Suprapubic skin (tissue), 4 donors: Measurements from ENCODE around the gene SKI.

Experiments used
- EP300 ChIP-seq: sonication (generic); formaldehyde crosslinking; IDR thresholded peaks from one replicate; pipeline ENCODE4 v1.6.1; 2017; ENCODE audit warnings: antibody characterized with exemption
- POLR2A ChIP-seq, 2 donors: fragments of 450-650 bp; IDR thresholded peaks; one replicate each; pipeline ENCODE4 v1.6.1; 2017; ENCODE audit warnings: antibody characterized with exemption in 2 of 2, mild to moderate bottlenecking in 2 of 2, moderate library complexity in 2 of 2
- POLR2AphosphoS5 ChIP-seq, 3 donors: sonication (generic); formaldehyde crosslinking; IDR thresholded peaks; one replicate each; pipeline ENCODE4 v1.6.1; 2017; ENCODE audit warnings: antibody characterized with exemption in 3 of 3
- TF ChIP-seq, protein P1 (sequence below), 2 donors: fragments of 200-600 bp in 1 of 2; fragments of 450-650 bp in 1 of 2; sonication (generic) in 1 of 2; IDR thresholded peaks; one replicate each; pipeline ENCODE4 v1.5.1; 2016 to 2019; ENCODE audit warnings: antibody characterized with exemption in 2 of 2, mild to moderate bottlenecking in 1 of 2, moderate library complexity in 1 of 2

DNA sequence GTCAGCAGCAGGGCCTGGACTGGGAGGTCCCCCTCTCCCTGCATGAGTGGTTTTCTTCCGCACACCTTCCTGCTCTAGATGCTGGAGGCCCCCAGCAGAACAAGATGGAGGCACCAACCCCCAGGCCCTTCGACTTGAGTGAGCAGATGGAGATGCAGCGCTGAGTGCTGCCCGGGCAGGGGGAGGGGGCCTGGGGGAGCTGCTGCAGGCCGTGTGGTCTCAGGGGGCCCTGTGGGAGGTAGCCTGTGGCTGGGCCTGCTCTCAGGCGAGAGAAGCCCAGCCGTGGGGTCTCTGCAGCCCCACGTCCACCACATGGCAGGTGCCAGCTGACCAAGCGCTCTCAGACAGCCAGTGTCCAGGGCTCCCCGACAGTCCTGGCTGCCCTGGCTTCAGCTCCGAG lies 32.3 kb upstream of the SKI start:
- TF ChIP-seq EP300 (no peak), POLR2A (IDR thresholded peaks at IDR 0.05) (no peak), POLR2AphosphoS5 (IDR thresholded peaks at IDR 0.05) (no peak)
- TF ChIP-seq, protein P1, sequence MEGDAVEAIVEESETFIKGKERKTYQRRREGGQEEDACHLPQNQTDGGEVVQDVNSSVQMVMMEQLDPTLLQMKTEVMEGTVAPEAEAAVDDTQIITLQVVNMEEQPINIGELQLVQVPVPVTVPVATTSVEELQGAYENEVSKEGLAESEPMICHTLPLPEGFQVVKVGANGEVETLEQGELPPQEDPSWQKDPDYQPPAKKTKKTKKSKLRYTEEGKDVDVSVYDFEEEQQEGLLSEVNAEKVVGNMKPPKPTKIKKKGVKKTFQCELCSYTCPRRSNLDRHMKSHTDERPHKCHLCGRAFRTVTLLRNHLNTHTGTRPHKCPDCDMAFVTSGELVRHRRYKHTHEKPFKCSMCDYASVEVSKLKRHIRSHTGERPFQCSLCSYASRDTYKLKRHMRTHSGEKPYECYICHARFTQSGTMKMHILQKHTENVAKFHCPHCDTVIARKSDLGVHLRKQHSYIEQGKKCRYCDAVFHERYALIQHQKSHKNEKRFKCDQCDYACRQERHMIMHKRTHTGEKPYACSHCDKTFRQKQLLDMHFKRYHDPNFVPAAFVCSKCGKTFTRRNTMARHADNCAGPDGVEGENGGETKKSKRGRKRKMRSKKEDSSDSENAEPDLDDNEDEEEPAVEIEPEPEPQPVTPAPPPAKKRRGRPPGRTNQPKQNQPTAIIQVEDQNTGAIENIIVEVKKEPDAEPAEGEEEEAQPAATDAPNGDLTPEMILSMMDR (IDR thresholded peaks at IDR 0.05) = no peak
